ENCODE measurements around the gene DDX31.

Gene DDX31

DNA sequence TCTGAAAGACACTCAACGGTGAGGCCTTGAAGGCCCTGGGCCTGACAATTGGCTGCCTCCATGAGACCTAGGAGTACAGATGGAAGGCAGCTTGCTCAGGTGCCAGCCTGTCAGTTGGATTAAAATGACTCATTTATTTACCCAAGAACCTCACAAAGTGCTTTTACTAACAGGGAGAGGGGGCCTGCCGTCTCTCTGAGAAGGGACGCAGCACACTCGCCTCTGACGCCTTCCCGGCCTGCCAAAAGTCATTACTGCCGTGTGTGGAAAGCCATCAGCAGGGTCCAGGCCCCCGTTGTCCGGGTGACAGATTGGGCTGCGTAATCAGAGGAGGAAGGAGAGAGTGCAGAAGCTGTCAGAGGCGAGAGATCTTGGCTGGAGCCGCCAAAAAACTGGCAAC is 32.4 kb downstream of the DDX31 start:
- no peak for DNase-seq (ENCODE audit: low read depth in 2 of 2)

DNA sequence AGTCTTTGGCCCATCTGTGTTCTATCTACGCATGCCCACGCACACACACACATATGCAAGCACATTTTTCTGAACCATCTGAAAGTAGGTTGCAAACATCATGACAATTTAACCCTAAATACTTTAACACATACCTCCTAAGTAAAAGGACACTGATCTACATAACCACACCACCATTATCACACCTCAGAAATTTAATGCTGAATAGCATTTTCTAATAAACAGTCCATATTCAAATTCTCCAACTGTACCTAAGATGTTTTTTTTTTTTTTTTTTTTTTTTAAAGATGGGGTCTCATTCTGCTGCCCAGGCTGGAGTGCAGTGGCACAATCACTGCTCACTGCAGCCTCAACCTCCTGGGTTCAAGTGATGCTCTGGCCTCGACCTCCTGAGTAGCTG is 35.5 kb downstream of the DDX31 start:
- no peak for DNase-seq (ENCODE audit: low read depth in 2 of 2)

DNA sequence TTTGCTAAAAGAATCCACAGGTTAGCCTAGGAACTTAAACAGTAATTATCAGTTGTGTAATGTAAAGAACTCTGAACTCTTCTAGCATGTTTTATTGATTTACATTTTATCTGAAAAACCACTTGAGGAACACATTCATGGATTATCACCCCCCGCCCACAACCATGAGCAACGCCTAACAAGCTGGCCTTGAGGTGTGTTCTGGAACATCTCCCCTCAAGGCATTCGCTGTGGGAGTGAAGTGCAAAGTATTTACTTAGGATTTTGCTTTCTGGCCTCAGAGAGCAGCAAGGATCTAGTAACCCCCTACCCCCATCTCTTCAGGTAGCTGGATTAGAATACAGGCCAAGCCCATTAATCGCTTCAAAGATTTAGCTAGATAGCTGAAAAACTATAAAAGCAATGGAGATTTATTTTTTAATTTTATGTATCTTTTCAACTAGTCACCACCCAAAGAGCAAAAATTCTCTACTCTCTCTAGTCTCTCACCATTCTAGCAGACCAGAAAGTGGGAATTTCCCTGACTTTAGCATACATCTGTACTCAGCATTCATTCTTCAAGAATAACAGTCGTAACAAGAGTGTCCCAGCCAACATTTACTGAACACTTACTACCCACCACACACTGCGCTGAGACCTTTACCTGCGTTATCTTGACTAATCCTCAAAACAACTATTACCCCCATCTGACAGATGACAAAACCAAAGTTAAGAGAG is 37.2 kb downstream of the DDX31 start:
- no peak for DNase-seq (ENCODE audit: low read depth in 2 of 2)

DNA sequence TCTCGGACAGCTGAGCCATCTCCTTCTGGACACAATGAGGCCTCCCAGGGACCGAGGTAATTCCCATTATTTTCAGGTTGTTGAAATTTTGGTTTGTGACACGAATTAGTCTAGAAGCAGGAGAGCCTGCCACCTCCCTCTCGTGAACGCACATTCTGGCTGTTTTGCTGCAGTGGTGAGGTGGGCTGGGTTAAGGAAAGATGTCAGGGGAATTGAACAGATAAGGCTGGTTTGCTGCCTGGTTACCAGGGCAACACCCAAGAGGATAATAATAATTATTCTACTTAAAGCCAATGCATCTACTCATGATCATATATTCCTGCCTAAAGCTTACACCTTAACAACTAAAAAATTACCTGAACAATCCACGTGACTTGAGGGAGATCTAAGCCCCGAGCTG is 38.1 kb downstream of the DDX31 start:
- no peak for DNase-seq (ENCODE audit: low read depth in 2 of 2)

DNA sequence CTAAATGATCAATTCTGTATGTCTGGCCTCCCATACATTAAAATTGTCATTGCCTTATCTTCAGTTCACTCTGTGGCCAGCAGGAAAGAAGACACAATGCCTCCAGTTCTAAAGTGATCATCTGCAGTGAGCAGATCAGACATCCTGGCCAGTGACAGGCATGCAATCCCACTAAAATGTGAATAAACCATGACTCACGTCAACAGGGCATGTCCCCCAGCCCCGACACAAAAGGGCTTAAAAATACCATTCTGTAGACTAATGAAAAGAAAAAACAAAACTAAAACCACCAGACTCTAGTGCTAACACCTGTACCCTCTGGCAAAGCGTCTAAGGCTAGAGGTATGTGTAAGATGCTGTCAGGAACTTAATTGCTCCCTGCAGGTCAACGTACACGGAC is 38.5 kb downstream of the DDX31 start:
- DNase-seq (ENCODE audit: low read depth in 2 of 2) = no peak

DNA sequence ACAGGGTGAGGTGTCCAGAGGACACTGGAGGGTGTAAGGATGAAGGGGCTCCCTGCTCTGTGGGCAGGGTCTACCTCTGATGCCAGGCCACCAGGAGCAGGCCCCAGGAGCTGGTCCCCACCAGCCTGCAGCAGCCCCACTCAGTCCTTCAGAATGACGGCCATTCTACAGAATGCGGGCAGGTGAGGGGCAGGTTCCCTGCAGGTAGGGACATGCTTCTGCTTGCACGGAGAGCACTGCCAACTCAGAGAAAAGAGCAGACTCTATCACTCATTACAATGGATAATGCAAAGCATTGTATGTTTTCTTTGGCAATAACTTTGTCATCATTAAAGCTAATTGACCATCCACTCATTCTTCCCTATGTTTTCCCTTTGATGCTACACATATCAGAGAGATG is 39.0 kb downstream of the DDX31 start:
- DNase-seq (ENCODE audit: low read depth in 2 of 2) = no peak

DNA sequence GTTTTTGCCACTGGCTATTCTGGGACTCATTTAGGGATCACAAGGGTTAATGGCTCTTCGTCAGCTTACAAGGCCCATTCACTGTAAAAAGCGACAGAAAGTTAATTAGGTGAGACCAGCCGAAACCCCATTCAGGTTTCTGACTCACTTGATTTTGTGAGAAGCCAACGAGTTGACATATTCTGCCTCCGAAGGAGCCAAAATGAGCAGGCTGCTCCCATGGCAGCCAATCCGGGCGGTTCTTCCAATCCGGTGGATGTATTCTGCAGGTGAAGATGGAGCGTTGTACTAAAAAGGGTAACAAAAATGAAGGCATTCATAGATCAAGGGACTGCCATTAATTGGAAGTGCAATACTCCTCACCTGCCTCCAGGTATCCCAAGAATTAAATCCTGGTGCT is 39.7 kb downstream of the DDX31 start:
- DNase-seq (ENCODE audit: low read depth in 2 of 2) = no peak

DNA sequence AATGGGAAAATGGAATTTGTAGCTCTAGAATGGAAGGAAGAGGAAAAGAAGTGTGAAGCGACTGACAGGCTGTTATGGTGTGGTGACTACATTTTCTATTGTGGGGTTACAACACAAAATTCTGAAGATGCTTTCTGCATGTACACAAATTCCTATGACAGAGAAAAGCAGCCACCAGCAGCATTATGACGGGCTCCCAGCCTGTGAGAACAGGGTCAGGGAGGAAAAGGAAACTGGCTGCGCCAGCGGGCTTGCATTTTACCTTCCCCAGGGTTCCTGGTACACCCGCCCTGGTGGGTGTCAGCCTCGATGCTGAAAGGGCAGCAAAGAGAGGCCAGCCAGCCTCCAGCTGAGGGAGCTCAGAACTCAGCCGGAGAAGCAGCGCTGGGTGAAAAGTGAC is 41.0 kb downstream of the DDX31 start:
- no peak for DNase-seq (ENCODE audit: low read depth in 2 of 2)

DNA sequence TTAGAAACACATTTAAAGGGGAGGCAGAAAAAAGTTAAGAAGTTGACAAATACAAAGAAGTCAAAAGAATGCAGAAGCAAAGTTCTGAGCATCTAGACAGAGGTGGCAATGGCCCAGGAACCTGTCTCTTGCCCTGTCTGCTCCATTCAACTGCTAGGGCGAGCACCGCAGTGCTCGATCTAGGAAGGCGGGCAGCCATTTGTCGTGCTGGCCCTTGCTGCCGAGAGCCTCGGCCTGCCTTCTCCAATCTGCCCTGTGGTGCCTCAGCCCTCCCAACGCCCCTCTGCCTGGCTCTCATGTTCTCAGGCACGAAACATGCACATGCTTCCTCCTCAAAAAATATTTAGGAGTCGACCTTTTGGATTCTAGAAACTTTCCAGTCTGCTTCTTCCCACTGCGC is 42.2 kb downstream of the DDX31 start:
- DNase-seq (ENCODE audit: low read depth in 2 of 2) = no peak

DNA sequence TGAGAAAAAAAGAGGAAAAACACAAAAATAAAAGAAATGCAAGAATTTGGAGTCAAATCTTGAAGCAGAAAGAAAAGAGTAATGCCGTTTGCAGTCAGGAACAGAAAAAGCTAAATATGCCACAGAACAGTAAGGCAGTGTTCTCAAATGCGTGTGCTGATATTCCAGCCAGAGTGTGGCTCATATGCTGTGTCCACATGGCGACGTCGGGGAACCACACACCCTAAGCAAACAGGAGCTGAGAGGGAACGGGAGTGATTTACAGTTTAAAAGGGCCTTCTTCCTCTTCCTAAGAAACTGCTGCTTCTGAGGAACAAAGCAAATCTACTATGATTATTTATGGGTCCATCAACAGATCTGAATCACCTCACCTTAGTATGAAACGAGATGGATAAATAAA is 42.7 kb downstream of the DDX31 start:
- DNase-seq (ENCODE audit: low read depth in 2 of 2) = no peak

DNA sequence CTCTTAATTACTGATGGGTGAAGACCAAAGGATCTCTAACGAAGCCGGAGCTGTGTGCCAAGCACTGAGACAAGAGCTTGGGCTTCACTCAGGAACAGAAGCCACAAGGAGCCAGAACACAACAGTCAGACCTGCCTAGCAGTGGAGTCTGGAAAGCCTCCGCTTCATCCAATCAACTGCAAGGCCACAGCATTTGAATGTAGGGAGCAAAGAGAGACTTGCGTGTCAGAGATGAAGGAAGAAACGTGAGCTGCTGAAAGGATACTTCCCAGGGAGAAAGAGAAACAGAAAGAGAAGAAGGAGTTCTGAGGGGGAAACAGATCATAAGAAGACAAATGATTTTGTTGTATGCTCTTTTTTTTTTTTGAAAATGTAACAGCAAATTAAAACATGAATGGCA is 43.5 kb downstream of the DDX31 start:
- no peak for DNase-seq (ENCODE audit: low read depth in 2 of 2)

DNA sequence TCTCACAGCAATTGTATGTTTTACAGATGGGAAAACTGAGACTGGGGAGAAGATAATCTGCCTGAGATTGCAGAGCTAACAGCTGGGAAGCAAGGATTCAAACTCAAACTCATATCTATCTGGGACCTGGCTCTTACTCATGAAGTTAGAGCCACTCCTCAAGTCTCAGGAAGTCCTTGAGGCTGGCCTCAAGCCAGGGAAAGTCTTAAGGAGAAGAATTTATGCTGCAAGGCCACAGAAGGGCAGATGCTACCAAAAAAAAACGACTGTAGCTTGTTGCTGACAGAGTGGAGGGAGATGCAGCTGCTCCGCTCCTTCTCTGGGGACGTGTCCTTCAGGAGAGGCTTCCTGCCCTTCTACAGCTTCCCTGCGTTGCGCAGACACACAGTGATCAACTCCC is 47.6 kb downstream of the DDX31 start:
- DNase-seq (ENCODE audit: low read depth in 2 of 2) = no peak

DNA sequence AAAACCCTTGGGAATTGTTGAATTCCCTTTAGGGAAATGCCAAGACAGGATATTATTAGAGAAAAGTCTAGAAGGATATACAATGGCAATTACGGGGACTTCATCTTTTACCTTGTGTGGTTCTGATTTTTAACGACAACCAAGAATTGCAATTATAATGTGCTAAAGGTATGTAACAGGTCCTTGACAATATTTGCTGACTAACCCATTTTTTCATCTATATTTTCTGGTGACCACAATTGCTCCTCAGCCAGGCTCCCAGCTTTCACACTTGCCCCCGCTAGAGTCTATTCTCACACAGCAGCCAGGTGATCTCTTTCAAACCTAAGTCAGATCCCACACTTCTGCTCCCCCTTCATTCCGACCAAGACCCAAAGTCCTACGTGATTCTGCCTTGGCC is 53.1 kb downstream of the DDX31 start:
- no peak for DNase-seq (ENCODE audit: low read depth in 2 of 2)

DNA sequence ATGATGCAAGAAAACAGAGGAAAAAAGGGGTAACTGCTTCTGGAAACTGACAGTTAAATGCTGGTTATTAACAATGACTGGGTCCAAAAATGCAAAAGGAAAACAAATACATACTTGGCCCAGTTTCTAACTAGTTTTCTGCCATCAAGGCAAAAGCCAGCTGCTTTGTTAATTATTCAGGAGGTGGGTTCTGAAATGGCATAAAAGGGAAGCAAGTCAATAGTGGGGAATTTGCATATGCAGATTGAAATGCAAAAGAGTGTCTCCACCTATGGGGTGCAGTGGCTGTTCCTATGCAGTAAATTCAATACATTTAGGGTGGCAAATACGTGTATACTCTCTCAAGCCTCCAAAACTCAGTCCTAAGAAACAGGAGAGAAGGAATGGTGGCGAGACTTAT is 54.0 kb downstream of the DDX31 start:
- DNase-seq (ENCODE audit: low read depth in 2 of 2) = no peak

DNA sequence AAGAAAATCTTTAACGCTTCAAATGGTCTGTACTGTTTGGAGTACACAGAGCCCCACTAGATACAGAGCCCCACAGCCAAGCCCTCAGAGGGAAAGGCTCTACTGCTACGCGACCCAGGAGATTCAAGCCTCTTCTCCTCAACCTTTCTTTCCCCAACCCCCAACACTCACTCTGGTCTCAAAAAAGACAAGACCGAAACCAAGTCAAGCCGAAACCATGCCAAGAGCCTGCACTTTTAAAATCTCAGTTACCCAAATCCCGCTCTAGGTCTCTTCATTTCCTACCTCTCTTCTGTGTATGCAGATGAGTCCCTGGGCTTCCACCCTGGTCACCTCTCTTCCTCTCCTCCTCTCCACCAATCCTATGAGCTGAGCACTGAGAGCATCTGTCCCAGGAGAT is 55.5 kb downstream of the DDX31 start:
- DNase-seq (ENCODE audit: low read depth in 2 of 2) = no peak

DNA sequence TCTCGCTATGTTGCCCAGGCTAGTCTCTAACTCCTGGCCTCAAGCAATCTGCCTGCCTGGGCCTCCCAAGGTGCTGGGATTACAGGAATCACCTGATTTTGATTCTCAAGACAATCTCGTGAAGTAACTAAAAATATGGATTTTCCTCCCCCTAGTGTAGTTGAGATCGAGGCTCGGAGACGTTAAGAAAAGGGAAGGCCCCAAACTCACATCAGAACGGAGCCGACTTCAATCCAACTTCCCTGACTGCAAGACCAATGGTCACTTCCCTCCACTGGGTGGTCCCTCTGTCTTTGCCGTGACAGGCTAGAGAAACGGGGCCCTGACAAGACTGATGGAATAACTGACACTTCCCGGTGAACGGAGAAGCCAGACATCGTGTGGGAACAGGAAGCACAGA is 59.1 kb downstream of the DDX31 start:
- no peak for DNase-seq (ENCODE audit: low read depth in 2 of 2)

DNA sequence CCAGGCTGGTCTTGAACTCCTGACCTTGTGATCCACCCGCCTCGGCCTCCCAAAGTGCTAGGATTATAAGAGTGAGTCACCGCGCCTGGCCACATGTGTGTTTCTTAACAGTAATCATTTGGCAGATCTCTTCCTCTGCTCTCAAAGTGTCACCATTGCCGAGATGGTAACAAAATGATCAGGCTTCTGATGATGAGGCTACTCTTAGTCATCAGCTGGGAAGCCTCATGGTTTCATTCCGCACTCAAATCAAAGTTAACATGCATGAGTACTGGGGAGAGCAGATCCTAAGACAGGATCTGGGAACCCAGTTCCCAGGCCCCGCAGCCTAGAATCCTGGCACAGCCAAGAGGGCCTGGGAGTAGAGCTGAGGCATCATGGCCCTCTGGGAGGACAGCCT is 60.0 kb downstream of the DDX31 start:
- peak in 1 of 2 donors; percentile 14 for DNase-seq (ENCODE audit: low read depth in 2 of 2)

DNA sequence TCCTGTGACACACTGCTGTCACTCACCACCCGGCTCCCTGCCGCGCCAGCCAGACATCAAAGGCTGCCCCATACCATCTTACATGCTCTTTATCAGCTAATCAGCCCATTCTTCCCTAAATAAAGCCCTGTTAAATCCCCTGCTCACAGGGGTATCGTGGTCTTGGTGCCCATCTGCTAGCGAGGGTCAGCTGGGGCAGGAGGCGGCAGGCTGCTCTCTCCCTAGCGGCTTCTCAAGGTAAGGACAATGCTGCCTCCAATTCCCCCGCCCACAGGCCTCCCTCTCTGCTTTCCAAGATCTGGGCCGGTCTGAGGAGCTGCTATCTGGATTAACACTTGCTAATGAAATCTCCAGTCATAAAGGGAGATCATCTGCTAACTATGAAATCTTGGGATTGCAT is 60.6 kb downstream of the DDX31 start:
- no peak for DNase-seq (ENCODE audit: low read depth in 2 of 2)

DNA sequence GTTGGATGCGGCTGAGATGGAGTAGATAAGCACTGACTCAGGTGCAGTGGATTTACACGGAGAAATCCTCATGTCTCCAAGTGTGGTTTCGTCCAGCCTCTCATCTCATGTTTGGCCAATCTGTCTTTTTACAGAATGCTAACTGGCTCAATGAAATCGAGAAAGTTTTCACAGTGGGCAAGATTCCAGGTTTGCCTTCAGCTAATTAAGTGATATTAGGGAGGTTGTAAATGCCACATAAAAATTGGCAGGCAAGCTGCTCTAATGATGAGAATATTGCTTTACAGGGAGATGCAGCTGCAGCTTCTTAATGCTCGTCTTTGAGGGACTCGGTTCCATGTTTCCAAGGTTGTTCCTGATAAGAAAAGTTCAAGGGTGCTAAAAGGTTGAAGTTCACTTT is 63.7 kb downstream of the DDX31 start:
- no peak for DNase-seq (ENCODE audit: low read depth in 2 of 2)

DNA sequence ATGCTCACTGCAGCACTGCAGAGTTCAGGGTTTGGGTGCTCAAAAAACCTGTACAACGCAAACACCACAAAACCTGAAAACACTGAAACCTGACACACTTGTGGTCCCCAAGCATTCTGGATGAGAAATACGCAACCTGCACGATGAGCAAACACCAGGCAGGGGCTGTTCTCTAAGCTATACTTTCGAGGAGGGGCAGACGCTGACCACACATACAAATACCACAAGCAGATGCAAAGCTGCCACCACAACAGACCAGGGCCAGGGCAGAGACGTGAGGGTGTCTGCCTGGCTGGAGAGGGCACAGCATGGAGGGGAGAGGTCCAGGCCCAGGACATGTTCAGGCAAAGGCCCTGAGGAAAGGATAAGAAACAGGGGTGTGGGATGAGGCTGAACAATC is 64.4 kb downstream of the DDX31 start:
- no peak for DNase-seq (ENCODE audit: low read depth in 2 of 2)

DNA sequence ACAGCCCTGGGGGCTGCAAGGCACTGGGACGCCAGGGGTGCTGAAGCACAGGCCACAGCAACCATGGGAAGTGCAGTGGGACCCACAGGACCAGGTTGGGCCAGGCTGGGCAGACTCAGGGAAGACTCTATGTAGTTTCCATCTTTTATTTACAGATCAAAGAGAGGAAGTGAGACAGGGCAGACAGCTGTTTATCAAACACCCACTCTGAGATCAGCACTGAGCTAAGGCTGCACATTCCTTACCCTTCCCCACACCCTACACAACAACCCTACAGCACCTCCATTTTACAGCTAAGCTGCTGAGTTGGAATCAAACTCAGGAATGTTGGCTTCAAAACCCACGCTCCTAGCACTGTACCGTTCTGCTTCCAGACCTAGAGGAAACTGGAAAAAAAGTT is 67.6 kb downstream of the DDX31 start:
- no peak for DNase-seq (ENCODE audit: low read depth in 2 of 2)

DNA sequence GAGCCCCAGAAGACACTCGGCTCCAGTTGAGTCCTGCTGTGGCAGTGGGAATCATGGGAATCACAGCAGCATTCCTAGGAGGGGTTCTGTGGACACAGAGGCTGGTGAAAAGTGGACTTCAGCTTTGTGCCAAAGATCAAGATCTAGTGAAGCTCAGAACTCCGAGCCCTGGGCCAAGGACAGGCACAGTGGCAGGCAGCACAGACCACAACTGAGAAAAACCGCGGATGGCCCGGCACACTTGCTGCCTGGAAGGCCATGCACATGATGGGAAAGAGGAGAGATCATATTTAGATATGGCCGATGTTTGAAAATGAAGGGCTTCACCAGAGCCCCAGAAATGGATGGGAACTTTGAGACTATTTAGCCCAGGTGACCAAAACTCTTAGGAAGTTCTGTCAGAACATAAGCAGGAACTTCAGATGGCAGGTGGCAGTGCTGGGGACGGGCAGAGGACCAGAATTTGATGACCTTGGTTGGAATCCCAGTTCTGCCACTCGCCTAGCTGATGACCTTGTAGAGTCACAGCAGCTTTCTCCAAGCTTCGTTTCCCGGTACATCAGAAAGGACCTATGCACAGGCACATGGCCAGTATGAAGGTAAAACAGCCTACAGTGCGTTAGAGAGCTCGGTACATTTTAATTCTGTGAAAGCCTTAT is 69.3 kb downstream of the DDX31 start:
- DNase-seq (ENCODE audit: low read depth in 2 of 2) = no peak

DNA sequence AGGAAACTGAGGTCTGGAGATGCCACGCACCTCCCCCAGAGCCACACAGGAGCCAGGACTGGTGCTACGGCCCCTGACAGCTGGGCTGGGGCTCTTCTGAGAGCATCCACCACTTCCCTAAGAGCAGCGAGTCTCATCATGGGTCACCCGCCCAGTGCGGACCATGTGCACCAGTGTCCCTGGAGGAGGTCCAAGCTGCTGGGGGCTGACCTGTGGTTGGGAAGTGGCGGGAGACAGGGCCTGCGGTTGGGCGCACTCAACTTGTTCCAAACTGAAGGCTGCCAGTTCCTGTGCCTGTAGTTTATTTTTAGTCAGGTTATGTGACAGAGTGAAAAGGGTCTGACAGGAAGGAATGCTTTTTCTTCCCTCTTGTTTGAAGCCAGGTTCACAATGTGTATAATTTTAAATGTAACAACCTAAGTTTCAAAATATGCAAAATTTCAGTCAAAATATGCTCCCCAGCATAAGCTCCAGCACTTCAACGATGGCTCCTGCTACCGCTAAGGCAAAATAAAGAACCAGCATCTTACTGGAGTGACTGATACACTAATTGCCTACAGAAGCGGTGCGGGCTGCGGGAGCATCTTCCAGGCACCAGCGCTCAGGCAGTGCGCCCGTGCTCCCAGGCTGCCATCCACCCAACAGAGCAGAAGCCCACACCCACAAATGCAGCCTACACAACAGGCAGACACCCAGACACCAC is 72.6 kb downstream of the DDX31 start:
- no peak for DNase-seq (ENCODE audit: low read depth in 2 of 2)

Data from stimulated activated CD8-positive, alpha-beta memory T cell treated with anti-CD3 and anti-CD28 coated beads, Interleukin-15, amount 100 ng/mL, for 48 hours (primary cell).